GM18517 (cell line): ENCODE data around the gene ATG7.
"Not testable (repeated sequence)": the region's sequence is repeated elsewhere in the genome, so short reads cannot be mapped to it uniquely, and the experiment has no call there.

ENCODE experiments used
- ATAC-seq: cut with Tn5 transposase; IDR thresholded peaks from one replicate; pipeline ENCODE4 v1.9.1; 2021; ENCODE audit warnings: mild to moderate bottlenecking, moderate library complexity; ENCODE audit not compliant: unreplicated experiment

Gene ATG7

GRCh38 chr3:11423868-11424267 is 151.7 kb downstream of the ATG7 start:
- ATAC-seq, result no peak

- no peak for ATAC-seq
Measured at GRCh38 chr3:11424277-11424676, 152.1 kb downstream of the ATG7 start.

- ATAC-seq, result no peak
Measured at GRCh38 chr3:11430207-11430606, 158.0 kb downstream of the ATG7 start.

- no peak for ATAC-seq
Measured at GRCh38 chr3:11430624-11431023, 158.4 kb downstream of the ATG7 start.

- no peak for ATAC-seq
Measured at GRCh38 chr3:11431319-11431718, 159.1 kb downstream of the ATG7 start.

GRCh38 chr3:11434017-11434526 is 161.9 kb downstream of the ATG7 start:
- no peak for ATAC-seq

GRCh38 chr3:11434563-11435096 is 162.4 kb downstream of the ATG7 start:
- ATAC-seq, result no peak

- ATAC-seq, result no peak
Measured at GRCh38 chr3:11435440-11436165, 163.4 kb downstream of the ATG7 start.

GRCh38 chr3:11436775-11437174 is 164.6 kb downstream of the ATG7 start:
- ATAC-seq, result no peak

GRCh38 chr3:11437506-11437905 is 165.3 kb downstream of the ATG7 start:
- ATAC-seq, result no peak

GRCh38 chr3:11438646-11439045 is 166.4 kb downstream of the ATG7 start:
- ATAC-seq, result no peak

GRCh38 chr3:11441346-11441745 is 169.1 kb downstream of the ATG7 start:
- not testable (repeated sequence) for ATAC-seq

- no peak for ATAC-seq
Measured at GRCh38 chr3:11444404-11444803, 172.2 kb downstream of the ATG7 start.

GRCh38 chr3:11445193-11445592 is 173.0 kb downstream of the ATG7 start:
- ATAC-seq, result not testable (repeated sequence)

- ATAC-seq, result no peak
Measured at GRCh38 chr3:11445883-11446282, 173.7 kb downstream of the ATG7 start.

- ATAC-seq, result no peak
Measured at GRCh38 chr3:11447584-11448200, 175.5 kb downstream of the ATG7 start.

- no peak for ATAC-seq
Measured at GRCh38 chr3:11450015-11450414, 177.8 kb downstream of the ATG7 start.

- ATAC-seq, result no peak
Measured at GRCh38 chr3:11452312-11452711, 180.1 kb downstream of the ATG7 start.

- ATAC-seq, result no peak
Measured at GRCh38 chr3:11452885-11453847, 181.0 kb downstream of the ATG7 start.

- no peak for ATAC-seq
Measured at GRCh38 chr3:11455956-11456355, 183.8 kb downstream of the ATG7 start.

- ATAC-seq, result no peak
Measured at GRCh38 chr3:11457135-11457534, 184.9 kb downstream of the ATG7 start.
